Trophoblast cell (in vitro differentiated cells and primary cell): Measurements from ENCODE around the gene ULK1.
"Not testable (repeated sequence)": the region's sequence is repeated elsewhere in the genome, so short reads cannot be mapped to it uniquely, and the experiment has no call there.

Experiments used
- DNase-seq, 2 donors: peaks; one replicate each; pipeline ENCODE4 v3.0.0-alpha.2; 2016
- H2AFZ ChIP-seq: 2 replicates; pipeline ENCODE4 v1.6.1; 2013; ENCODE audit warnings: low read length, moderate library complexity, mild to moderate bottlenecking; ENCODE audit not compliant: insufficient read depth, poor library complexity
- H2AK5ac ChIP-seq: 2 replicates; pipeline ENCODE4 v1.6.1; 2013; ENCODE audit warnings: mild to moderate bottlenecking, low read length
- H2BK120ac ChIP-seq: 2 replicates; pipeline ENCODE4 v1.6.1; 2013; ENCODE audit warnings: low read length, mild to moderate bottlenecking, moderate library complexity; ENCODE audit not compliant: insufficient read depth, poor library complexity
- H2BK12ac ChIP-seq: 2 replicates; pipeline ENCODE4 v1.6.1; 2013; ENCODE audit warnings: mild to moderate bottlenecking, low read length, moderate library complexity
- H2BK5ac ChIP-seq: 2 replicates; pipeline ENCODE4 v1.6.1; 2013; ENCODE audit warnings: low read length, low read depth, moderate library complexity, mild to moderate bottlenecking; ENCODE audit not compliant: poor library complexity
- H3K14ac ChIP-seq: 2 replicates; pipeline ENCODE4 v1.6.1; 2013; ENCODE audit warnings: mild to moderate bottlenecking, low read length
- H3K18ac ChIP-seq: 2 replicates; pipeline ENCODE4 v1.6.1; 2013; ENCODE audit warnings: mild to moderate bottlenecking, low read length
- H3K23ac ChIP-seq: 2 replicates; pipeline ENCODE4 v1.6.1; 2013; ENCODE audit warnings: low read length
- H3K27ac ChIP-seq: 2 replicates; pipeline ENCODE4 v1.5.1; 2013; ENCODE audit warnings: low read depth, mild to moderate bottlenecking, inconsistent platforms, low read length, moderate library complexity
- H3K27me3 ChIP-seq: 2 replicates; pipeline ENCODE4 v1.6.1; 2013; ENCODE audit warnings: inconsistent platforms, mild to moderate bottlenecking, low read length, moderate library complexity; ENCODE audit not compliant: insufficient read depth
- H3K36me3 ChIP-seq, 2 experiments: 1 replicate in 1 of 2; 2 replicates in 1 of 2; pipeline ENCODE4 v1.6.1; 2013; ENCODE audit warnings: low read length in 2 of 2, mild to moderate bottlenecking in 2 of 2, moderate library complexity in 1 of 2; ENCODE audit not compliant: insufficient read depth in 2 of 2, control insufficient read depth in 1 of 2
- H3K4ac ChIP-seq: 2 replicates; pipeline ENCODE4 v1.6.1; 2013; ENCODE audit warnings: low read depth, mild to moderate bottlenecking, low read length, moderate library complexity
- H3K4me1 ChIP-seq, 2 experiments: 1 replicate in 1 of 2; 2 replicates in 1 of 2; pipeline ENCODE4 v1.6.1; 2013; ENCODE audit warnings: low read length in 2 of 2, mild to moderate bottlenecking in 2 of 2, moderate library complexity in 1 of 2; ENCODE audit not compliant: insufficient read depth in 2 of 2, control insufficient read depth in 1 of 2
- H3K4me2 ChIP-seq: 2 replicates; pipeline ENCODE4 v1.6.1; 2013; ENCODE audit warnings: inconsistent platforms, mild to moderate bottlenecking, low read length, moderate library complexity
- H3K4me3 ChIP-seq: 2 replicates; pipeline ENCODE4 v1.5.1; 2013; ENCODE audit warnings: mild to moderate bottlenecking, low read depth, low read length, inconsistent platforms
- H3K79me1 ChIP-seq: one replicate; pipeline ENCODE4 v1.6.1; 2013; ENCODE audit warnings: low read length
- H3K79me2 ChIP-seq: 2 replicates; pipeline ENCODE4 v1.6.1; 2013; ENCODE audit warnings: low read length, mild to moderate bottlenecking; ENCODE audit not compliant: control insufficient read depth, insufficient read depth, poor library complexity
- H3K9ac ChIP-seq: 2 replicates; pipeline ENCODE4 v1.6.1; 2013; ENCODE audit warnings: mild to moderate bottlenecking, low read length
- H3K9me3 ChIP-seq: 2 replicates; pipeline ENCODE4 v1.6.1; 2013; ENCODE audit warnings: low read depth, mild to moderate bottlenecking, control low read depth, inconsistent platforms, low read length; ENCODE audit not compliant: insufficient read depth
- H4K12ac ChIP-seq: 2 replicates; pipeline ENCODE4 v1.6.1; 2013; ENCODE audit warnings: low read depth, mild to moderate bottlenecking, low read length, moderate library complexity
- H4K8ac ChIP-seq: 2 replicates; pipeline ENCODE4 v1.6.1; 2013; ENCODE audit warnings: low read depth, mild to moderate bottlenecking, low read length, moderate library complexity
- H4K91ac ChIP-seq: one replicate; pipeline ENCODE4 v1.6.1; 2013; ENCODE audit warnings: low read depth, mild to moderate bottlenecking, low read length, moderate library complexity
- WGBS: extraction: QIAGEN DNeasy Blood & Tissue Kit; methylation state at CpG from one replicate; pipeline ENCODE4 v1.1.7; 2013; ENCODE audit warnings: missing lambda C conversion rate; ENCODE audit not compliant: insufficient read length, insufficient coverage; ENCODE audit errors: extremely low coverage; 5-methylcytosine and 5-hydroxymethylcytosine counted together

Gene ULK1

GRCh38 chr12:131873293-131873692 lies 21.1 kb upstream of the ULK1 start:
- no peak for DNase-seq
- H2AFZ ChIP-seq, result no peak overlapping the region
- H3K79me1 ChIP-seq, result peaks cover 9% of the 10 kb centered on the region
- H3K14ac ChIP-seq, result no peak overlapping the region
- no CpG with 5 or more reads among the region's 21 CpGs for WGBS
- H3K4me3 ChIP-seq, result no peak overlapping the region
- H4K8ac ChIP-seq, result no peak overlapping the region
- H4K12ac ChIP-seq, result no peak overlapping the region
- no peaks in the 10 kb centered on the region for H3K36me3 ChIP-seq
- H3K4ac ChIP-seq, result no peak overlapping the region
- no peak overlapping the region for H3K23ac ChIP-seq
- H3K79me2 ChIP-seq, result peaks cover 2% of the 10 kb centered on the region
- H2BK120ac ChIP-seq, result no peak overlapping the region
- H2BK12ac ChIP-seq, result peak overlapping the region; percentile 23
- H3K18ac ChIP-seq, result no peak overlapping the region
- no peaks in the 10 kb centered on the region for H3K27me3 ChIP-seq
- no peak overlapping the region for H3K9ac ChIP-seq
- H3K4me1 ChIP-seq, result peaks cover 25 to 32% of the 10 kb centered on the region in 2 experiments
- H4K91ac ChIP-seq, result no peak overlapping the region
- no peak overlapping the region for H3K4me2 ChIP-seq
- no peak overlapping the region for H3K27ac ChIP-seq
- no peak overlapping the region for H2AK5ac ChIP-seq
- peaks cover 5% of the 10 kb centered on the region for H3K9me3 ChIP-seq
- no peak overlapping the region for H2BK5ac ChIP-seq

GRCh38 chr12:131874972-131875371 lies 19.4 kb upstream of the ULK1 start:
- not testable (repeated sequence) for H3K4ac ChIP-seq, H2BK5ac ChIP-seq, H3K9me3 ChIP-seq, H3K18ac ChIP-seq, H3K4me3 ChIP-seq, H3K79me2 ChIP-seq, H2AFZ ChIP-seq, H4K8ac ChIP-seq, H3K27ac ChIP-seq, H3K14ac ChIP-seq, H3K4me2 ChIP-seq, H3K9ac ChIP-seq, H3K23ac ChIP-seq, H2BK12ac ChIP-seq, H4K91ac ChIP-seq, H3K36me3 ChIP-seq, H3K79me1 ChIP-seq, H3K27me3 ChIP-seq, H2AK5ac ChIP-seq, DNase-seq, H4K12ac ChIP-seq, H2BK120ac ChIP-seq
- no CpG with 5 or more reads among the region's 6 CpGs for WGBS
- peaks cover 21 to 26% of the 10 kb centered on the region in 2 experiments for H3K4me1 ChIP-seq

- H3K27me3 ChIP-seq, H3K27ac ChIP-seq, H3K4ac ChIP-seq, H2AFZ ChIP-seq, H3K9ac ChIP-seq, H3K9me3 ChIP-seq, H3K79me1 ChIP-seq, H3K23ac ChIP-seq, H3K79me2 ChIP-seq, H4K12ac ChIP-seq, H3K36me3 ChIP-seq, H3K4me2 ChIP-seq, H3K4me3 ChIP-seq: not testable (repeated sequence)
- peak; percentile 86 to 87 for DNase-seq
- Histone ChIP-seq H3K4me1 (peaks cover 13 to 15% of the 10 kb centered on the region in 2 experiments), H2BK120ac (peak overlapping the region; percentile 75), H4K91ac (peak overlapping the region; percentile 66), H3K18ac (peak overlapping the region; percentile 46), H2BK5ac (peak overlapping the region; percentile 6), H3K14ac (peak overlapping the region; percentile 60), H4K8ac (peak overlapping the region; percentile 43), H2BK12ac (peak overlapping the region; percentile 69), H2AK5ac (peak overlapping the region; percentile 76)
- no CpG with 5 or more reads among the region's 10 CpGs for WGBS
Measured at GRCh38 chr12:131877216-131877615, 17.2 kb upstream of the ULK1 start.

GRCh38 chr12:131878436-131878835 lies 16.0 kb upstream of the ULK1 start:
- H3K9ac ChIP-seq, H3K79me2 ChIP-seq, H3K14ac ChIP-seq, H3K79me1 ChIP-seq, H3K4me2 ChIP-seq, H2AFZ ChIP-seq, H4K91ac ChIP-seq, H4K12ac ChIP-seq, H3K23ac ChIP-seq, H3K9me3 ChIP-seq, H3K18ac ChIP-seq, H3K4ac ChIP-seq, H3K27ac ChIP-seq, H3K27me3 ChIP-seq, H3K36me3 ChIP-seq, H2BK5ac ChIP-seq, H3K4me3 ChIP-seq, H2BK120ac ChIP-seq, H4K8ac ChIP-seq, DNase-seq: not testable (repeated sequence)
- Histone ChIP-seq H2BK12ac (peak overlapping the region; percentile 30), H2AK5ac (peak overlapping the region; percentile 35), H3K4me1 (peaks cover 14 to 17% of the 10 kb centered on the region in 2 experiments)
- no CpG with 5 or more reads among the region's 3 CpGs for WGBS
